Measurements from ENCODE around the gene ARHGEF3. TPM values are rescaled to one million over a fixed set of nuclear protein-coding genes. Genes with fewer than 3 reads are reported as not detected.

ARHGEF3 gene
- total RNA-seq, 4 donors from 2014 or later, result 15.9 to 79.4 (median 44.8) TPM

- no peak overlapping the region for H3K4me3 ChIP-seq
- no peaks in the 10 kb centered on the region for H3K4me1 ChIP-seq
- peak; percentile 22 to 72 for DNase-seq
- intact Hi-C loops (cut with DNase I; ENCODE audit: low total_unique reads), result no loop called here
- TF ChIP-seq CTCF (IDR thresholded peaks at IDR 0.05) (no peak), POLR2A (IDR thresholded peaks at IDR 0.05) (no peak)
- no peaks in the 10 kb centered on the region for H3K36me3 ChIP-seq
- H3K27me3 ChIP-seq, result no peaks in the 10 kb centered on the region
- H3K27ac ChIP-seq, result peak overlapping the region; percentile 57 to 65
- no peaks in the 10 kb centered on the region for H3K9me3 ChIP-seq
Measured at GRCh38 chr3:56825567-56826438, 24.1 kb upstream of the ARHGEF3 start.

GRCh38 chr3:56823984-56824703, 22.4 kb upstream of the ARHGEF3 start:
- intact Hi-C loops (cut with DNase I; ENCODE audit: low total_unique reads), result no loop called here
- DNase-seq, result no peak

GRCh38 chr3:56823421-56823926, 21.7 kb upstream of the ARHGEF3 start:
- Histone ChIP-seq H3K36me3 (no peaks in the 10 kb centered on the region), H3K4me1 (no peaks in the 10 kb centered on the region), H3K27ac (peak overlapping the region; percentile 57 to 65), H3K4me3 (no peak overlapping the region), H3K27me3 (no peaks in the 10 kb centered on the region), H3K9me3 (no peaks in the 10 kb centered on the region)
- TF ChIP-seq POLR2A (IDR thresholded peaks at IDR 0.05) (no peak), CTCF (IDR thresholded peaks at IDR 0.05) (no peak)
- intact Hi-C loops (cut with DNase I; ENCODE audit: low total_unique reads), result no loop called here
- DNase-seq, result no peak

More at GRCh38 chr3:56823984-56824703, 22.4 kb upstream of the ARHGEF3 start:
- Histone ChIP-seq H3K9me3 (no peaks in the 10 kb centered on the region), H3K27me3 (no peaks in the 10 kb centered on the region), H3K27ac (peak overlapping the region; percentile 57 to 65), H3K4me1 (no peaks in the 10 kb centered on the region), H3K36me3 (no peaks in the 10 kb centered on the region), H3K4me3 (no peak overlapping the region)
- TF ChIP-seq CTCF (IDR thresholded peaks at IDR 0.05) (no peak), POLR2A (IDR thresholded peaks at IDR 0.05) (no peak)

GRCh38 chr3:56822501-56822900, 20.8 kb upstream of the ARHGEF3 start:
- no peaks in the 10 kb centered on the region for H3K4me1 ChIP-seq
- TF ChIP-seq CTCF (IDR thresholded peaks at IDR 0.05) (no peak), POLR2A (IDR thresholded peaks at IDR 0.05) (no peak)
- H3K27ac ChIP-seq, result no peak overlapping the region
- no peaks in the 10 kb centered on the region for H3K27me3 ChIP-seq
- intact Hi-C loops (cut with DNase I; ENCODE audit: low total_unique reads), result no loop called here
- no peaks in the 10 kb centered on the region for H3K36me3 ChIP-seq
- no peak for DNase-seq
- no peak overlapping the region for H3K4me3 ChIP-seq
- no peaks in the 10 kb centered on the region for H3K9me3 ChIP-seq

Measured in uterus (tissue), 4 donors.